HepG2 (cell line): ENCODE measurements around the gene CTSA. TPM values are rescaled to one million over a fixed set of nuclear protein-coding genes. Genes with fewer than 3 reads are reported as not detected.
A peak's percentile ranks its signal among the peaks of the same experiment; 100 is the strongest.

Source experiments
- ATF2 ChIP-seq: sonication (generic); formaldehyde crosslinking; IDR thresholded peaks from 2 replicates; pipeline ENCODE4 v1.4.0; 2020; ENCODE audit warnings: missing genetic modification reagents
- BHLHE40 ChIP-seq: IDR thresholded peaks from 2 replicates; pipeline ENCODE4 v1.6.1; 2011; ENCODE audit warnings: low read length, improper control_type of control experiment
- CBX5 ChIP-seq: sonication (generic); formaldehyde crosslinking; IDR thresholded peaks from 2 replicates; pipeline ENCODE4 v1.4.0; 2020; ENCODE audit warnings: missing genetic modification reagents, borderline replicate concordance
- ETV5 ChIP-seq: IDR thresholded peaks from 2 replicates; pipeline ENCODE4 v1.6.1; 2018; ENCODE audit warnings: missing biosample characterization, missing genetic modification reagents, inconsistent platforms, borderline replicate concordance
- ETV6 ChIP-seq: sonication (generic); formaldehyde crosslinking; conservative IDR thresholded peaks from 2 replicates; pipeline ENCODE4 v1.4.0; 2020; ENCODE audit warnings: missing genetic modification reagents
- HOXA3 ChIP-seq: sonication (generic); formaldehyde crosslinking; IDR thresholded peaks from 2 replicates; pipeline ENCODE4 v1.5.0; 2020; ENCODE audit warnings: missing genetic modification reagents
- HOXA7 ChIP-seq: sonication (generic); formaldehyde crosslinking; IDR thresholded peaks from 2 replicates; pipeline ENCODE4 v1.8.1; 2022; ENCODE audit warnings: mild to moderate bottlenecking, missing genetic modification reagents, moderate library complexity
- IRF2 ChIP-seq: IDR thresholded peaks from 2 replicates; pipeline ENCODE4 v1.6.1; 2018; ENCODE audit warnings: missing genetic modification reagents, missing compliant biosample characterization
- MBNL3 ChIP-seq: fragments of 250-450 bp; sonication (Bioruptor Pico); conservative IDR thresholded peaks from 2 replicates; pipeline ENCODE4 v1.8.0; 2022; ENCODE audit warnings: mild to moderate bottlenecking, inconsistent platforms
- POLR2A ChIP-seq, 2 experiments: IDR thresholded peaks; 2 replicates each; pipeline ENCODE4 v1.6.1; 2011; ENCODE audit warnings: low read depth in 2 of 2, low read length in 2 of 2, mild to moderate bottlenecking in 1 of 2, moderate library complexity in 1 of 2; ENCODE audit not compliant: insufficient read depth in 1 of 2
- RAD51 ChIP-seq: fragments of 450-650 bp; IDR thresholded peaks from 2 replicates; pipeline ENCODE4 v1.6.1; 2016; ENCODE audit warnings: borderline replicate concordance
- RBFOX2 ChIP-seq: fragments of 200-400 bp; formaldehyde crosslinking; IDR thresholded peaks from 2 replicates; pipeline ENCODE4 v1.6.1; 2017; ENCODE audit warnings: low read depth, mild to moderate bottlenecking, low read length
- REPIN1 ChIP-seq: sonication (generic); formaldehyde crosslinking; IDR thresholded peaks from 2 replicates; pipeline ENCODE4 v1.8.0; 2022; ENCODE audit warnings: missing genetic modification reagents, low read depth, mild to moderate bottlenecking, borderline replicate concordance
- RERE ChIP-seq: IDR thresholded peaks from 2 replicates; pipeline ENCODE4 v1.6.1; 2016; ENCODE audit warnings: low read depth, missing genetic modification reagents, missing compliant biosample characterization
- SMAD1 ChIP-seq: sonication (generic); formaldehyde crosslinking; IDR thresholded peaks from 2 replicates; pipeline ENCODE4 v1.4.0; 2020; ENCODE audit warnings: missing genetic modification reagents, low read depth, mild to moderate bottlenecking, borderline replicate concordance
- TAF1 ChIP-seq: sonication (generic); formaldehyde crosslinking; IDR thresholded peaks from 2 replicates; pipeline ENCODE4 v1.4.0; 2020; ENCODE audit warnings: missing genetic modification reagents
- TCF7L2 ChIP-seq: IDR thresholded peaks from 2 replicates; pipeline ENCODE4 v1.6.1; 2011; ENCODE audit warnings: mild to moderate bottlenecking, low read depth, low read length, moderate library complexity
- U2AF2 ChIP-seq: fragments of 200-400 bp; formaldehyde crosslinking; IDR thresholded peaks from 2 replicates; pipeline ENCODE4 v1.6.1; 2017; ENCODE audit warnings: low read depth, mild to moderate bottlenecking, low read length
- ZBTB20 ChIP-seq: sonication (generic); formaldehyde crosslinking; IDR thresholded peaks from 2 replicates; pipeline ENCODE4 v1.8.1; 2023; ENCODE audit warnings: missing genetic modification reagents, low read depth, mild to moderate bottlenecking, borderline replicate concordance
- ZC3H4 ChIP-seq: sonication (generic); formaldehyde crosslinking; IDR thresholded peaks from 2 replicates; pipeline ENCODE4 v1.4.0; 2020; ENCODE audit warnings: missing genetic modification reagents, borderline replicate concordance
- ZNF577 ChIP-seq: sonication (generic); formaldehyde crosslinking; IDR thresholded peaks from 2 replicates; pipeline ENCODE4 v1.4.0; 2020; ENCODE audit warnings: mild to moderate bottlenecking, low read depth, missing genetic modification reagents, borderline replicate concordance
- ZNF607 ChIP-seq: sonication (generic); formaldehyde crosslinking; IDR thresholded peaks from 2 replicates; pipeline ENCODE4 v1.5.1; 2020; ENCODE audit warnings: missing genetic modification reagents, mild to moderate bottlenecking, borderline replicate concordance
- ZNF720 ChIP-seq: sonication (generic); formaldehyde crosslinking; IDR thresholded peaks from 2 replicates; pipeline ENCODE4 v1.4.0; 2020; ENCODE audit warnings: missing genetic modification reagents
- polyA plus RNA-seq, 8 experiments: library from polyadenylated mRNA; depleted of rRNA in 3 of 8; stranded (reverse) in 7 of 8; unstranded in 1 of 8; fragments of >200 nt; fragmentation: Illumina TruSeq in 4 of 8; extraction: Trizol in 4 of 8; gene quantifications; 2 replicates each; pipeline versions ENCODE4 v1.2.1 to v1.2.3, GENCODE V29; 2011 to 2016; ENCODE audit warnings: low read depth in 4 of 8, missing spikeins in 1 of 8, mixed read lengths in 1 of 8; ENCODE audit not compliant: insufficient read depth in 1 of 8
- total RNA-seq, 5 experiments: library from RNA; depleted of rRNA; stranded (reverse); fragments of >200 nt; fragmentation: Illumina TruSeq; extraction: Trizol; gene quantifications; 2 replicates each; pipeline ENCODE4 v1.2.3, GENCODE V29; 2016; ENCODE audit warnings: low read depth in 1 of 5
- TF ChIP-seq, protein P1 (sequence below): IDR thresholded peaks from 2 replicates; pipeline ENCODE4 v1.6.1; 2016; ENCODE audit warnings: mild to moderate bottlenecking, missing biosample characterization, missing genetic modification reagents

Gene CTSA
- total and polyA plus RNA-seq, 2 of the 13 experiments (the other 11 are each of a cell fraction or from before 2014, with no cell fraction given), result 202 to 231 TPM

DNA sequence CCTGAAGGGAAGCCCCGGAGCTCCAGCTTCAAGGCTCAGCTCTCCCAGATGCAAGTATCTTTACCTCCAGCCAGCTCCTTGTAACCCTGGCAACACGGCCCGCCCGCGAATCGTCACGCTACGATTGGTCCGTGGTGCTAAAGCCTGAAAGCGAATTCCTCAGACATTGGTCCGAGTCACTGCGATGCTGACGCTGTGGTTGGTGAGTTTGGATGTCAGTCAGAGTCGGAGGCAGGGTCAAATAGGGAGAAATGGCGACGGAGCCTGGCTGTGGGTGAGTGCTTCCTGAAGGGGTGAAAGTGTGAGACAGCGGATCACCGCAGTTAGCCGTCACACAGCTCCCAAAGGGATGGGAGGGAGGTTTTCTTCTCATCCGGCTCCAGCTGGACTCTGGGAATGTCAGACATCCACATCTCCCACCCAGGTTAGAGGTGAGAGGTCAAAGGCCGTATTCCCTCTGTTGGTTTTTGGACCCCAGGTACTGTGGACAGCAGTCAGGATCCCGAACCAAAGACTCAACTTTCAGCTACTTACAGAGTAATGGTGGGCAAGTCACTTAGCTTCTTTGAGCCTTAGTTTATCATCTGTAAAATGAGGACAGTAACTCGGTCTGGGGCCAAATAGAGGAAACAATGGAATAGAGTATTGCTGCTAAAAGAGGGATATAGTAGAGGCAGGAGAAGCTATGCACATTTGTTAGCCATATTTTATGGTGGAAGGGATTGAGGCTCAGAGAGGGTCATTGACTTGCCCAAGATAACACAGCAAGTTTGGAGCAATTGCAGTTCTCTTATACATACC lies 9.9 kb upstream of the CTSA start, which contains the start of gene ZSWIM1 (continued):
- TF ChIP-seq RERE (CRISPR knock-in tag) (no peak), HOXA7 (CRISPR knock-in tag) (no peak), IRF2 (CRISPR knock-in tag) (peak; percentile 62), ZNF720 (0 out of 2 replicates have a peak, but pooled peaks have one; percentile 44), ETV6 (CRISPR knock-in tag) (peak; percentile 57; the same call in 1 of the 2 replicates), POLR2A (IDR thresholded peaks at IDR 0.05; ENCODE audit: insufficient read depth in 1 of 2, low read depth in 2 of 2, low read length in 2 of 2) (peak; percentile 97 to 99), TCF7L2 (no peak), TAF1 (CRISPR knock-in tag) (peak; percentile 99), HOXA3 (peak; percentile 87), MBNL3 (CRISPR knock-in tag) (no peak), ZBTB20 (peak; percentile 28; the same call in 1 of the 2 replicates), RAD51 (no peak), SMAD1 (CRISPR knock-in tag) (peak; percentile 90; the same call in 1 of the 2 replicates), ETV5 (peak; percentile 57), ZNF577 (CRISPR knock-in tag) (no peak), BHLHE40 (no peak), ATF2 (CRISPR knock-in tag) (0 out of 2 replicates have a peak, but pooled peaks have one; percentile 27), U2AF2 (peak; percentile 95), REPIN1 (CRISPR knock-in tag) (peak; percentile 76; the same call in 1 of the 2 replicates), CBX5 (CRISPR knock-in tag) (0 out of 2 replicates have a peak, but pooled peaks have one; percentile 65), ZC3H4 (CRISPR knock-in tag) (no peak), RBFOX2 (peak; percentile 61), ZNF607 (CRISPR knock-in tag) (peak; percentile 54; the same call in 1 of the 2 replicates)
- TF ChIP-seq, protein P1, sequence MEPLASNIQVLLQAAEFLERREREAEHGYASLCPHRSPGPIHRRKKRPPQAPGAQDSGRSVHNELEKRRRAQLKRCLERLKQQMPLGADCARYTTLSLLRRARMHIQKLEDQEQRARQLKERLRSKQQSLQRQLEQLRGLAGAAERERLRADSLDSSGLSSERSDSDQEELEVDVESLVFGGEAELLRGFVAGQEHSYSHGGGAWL (CRISPR knock-in tag), result 0 out of 2 replicates have a peak, but pooled peaks have one; percentile 50
